NB4 (cell line): Measurements from ENCODE around the gene PDCD4.

ENCODE experiments used
- DNase-seq: peaks from one replicate; pipeline ENCODE4 v3.0.0; 2010; ENCODE audit warnings: low read depth
- H3K4me3 ChIP-seq: one replicate; pipeline ENCODE4 v1.5.1; 2011; ENCODE audit warnings: mild to moderate bottlenecking, low read depth, low read length, moderate library complexity
- MYC ChIP-seq: IDR thresholded peaks from 2 replicates; pipeline ENCODE4 v1.6.1; 2011; ENCODE audit warnings: low read depth, low read length
- POLR2A ChIP-seq: IDR thresholded peaks from 2 replicates; pipeline ENCODE4 v1.6.1; 2011; ENCODE audit warnings: mild to moderate bottlenecking; ENCODE audit not compliant: insufficient read length; ENCODE audit errors: extremely low read depth
- TF ChIP-seq, protein P1 (sequence below): IDR thresholded peaks from one replicate; pipeline ENCODE4 v1.5.1; 2012; ENCODE audit warnings: low read depth, low read length
- TF ChIP-seq, protein P2 (sequence below): IDR thresholded peaks from 2 replicates; pipeline ENCODE4 v1.6.1; 2011; ENCODE audit warnings: low read depth, low read length

Gene PDCD4

DNA sequence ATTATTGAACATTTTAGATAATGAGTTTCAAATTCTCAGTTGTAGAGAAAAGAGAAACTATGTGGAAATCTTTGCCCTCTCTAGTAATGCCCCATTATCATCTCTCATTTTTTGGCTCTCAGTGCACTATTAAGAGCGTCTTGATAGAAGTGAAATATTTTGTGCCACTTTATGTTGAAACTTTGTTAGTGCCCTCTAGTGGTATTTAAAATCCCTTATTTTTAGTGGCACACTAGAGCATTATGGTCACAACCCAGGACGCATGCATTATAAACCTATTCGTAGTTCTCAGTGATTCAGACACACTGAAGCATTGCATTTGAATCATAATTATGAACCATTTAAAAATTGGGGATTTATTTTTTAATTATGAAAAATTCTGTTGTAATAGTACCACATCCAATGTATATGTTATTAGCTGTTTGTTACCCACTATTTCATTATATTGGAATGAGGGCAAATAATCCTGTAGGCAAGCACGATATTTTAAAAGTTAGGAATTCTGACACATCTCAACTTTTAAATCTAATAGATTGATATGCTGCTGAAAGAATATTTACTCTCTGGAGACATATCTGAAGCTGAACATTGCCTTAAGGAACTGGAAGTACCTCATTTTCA is 21.9 kb downstream of the PDCD4 start:
- no peak overlapping the region for H3K4me3 ChIP-seq
- peak; percentile 69 for DNase-seq
- TF ChIP-seq, protein P1, sequence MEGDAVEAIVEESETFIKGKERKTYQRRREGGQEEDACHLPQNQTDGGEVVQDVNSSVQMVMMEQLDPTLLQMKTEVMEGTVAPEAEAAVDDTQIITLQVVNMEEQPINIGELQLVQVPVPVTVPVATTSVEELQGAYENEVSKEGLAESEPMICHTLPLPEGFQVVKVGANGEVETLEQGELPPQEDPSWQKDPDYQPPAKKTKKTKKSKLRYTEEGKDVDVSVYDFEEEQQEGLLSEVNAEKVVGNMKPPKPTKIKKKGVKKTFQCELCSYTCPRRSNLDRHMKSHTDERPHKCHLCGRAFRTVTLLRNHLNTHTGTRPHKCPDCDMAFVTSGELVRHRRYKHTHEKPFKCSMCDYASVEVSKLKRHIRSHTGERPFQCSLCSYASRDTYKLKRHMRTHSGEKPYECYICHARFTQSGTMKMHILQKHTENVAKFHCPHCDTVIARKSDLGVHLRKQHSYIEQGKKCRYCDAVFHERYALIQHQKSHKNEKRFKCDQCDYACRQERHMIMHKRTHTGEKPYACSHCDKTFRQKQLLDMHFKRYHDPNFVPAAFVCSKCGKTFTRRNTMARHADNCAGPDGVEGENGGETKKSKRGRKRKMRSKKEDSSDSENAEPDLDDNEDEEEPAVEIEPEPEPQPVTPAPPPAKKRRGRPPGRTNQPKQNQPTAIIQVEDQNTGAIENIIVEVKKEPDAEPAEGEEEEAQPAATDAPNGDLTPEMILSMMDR: peak; percentile 42
- TF ChIP-seq MYC (0 out of 2 replicates have a peak, but pooled peaks have one; percentile 21), POLR2A (no peak)
- TF ChIP-seq, protein P2, sequence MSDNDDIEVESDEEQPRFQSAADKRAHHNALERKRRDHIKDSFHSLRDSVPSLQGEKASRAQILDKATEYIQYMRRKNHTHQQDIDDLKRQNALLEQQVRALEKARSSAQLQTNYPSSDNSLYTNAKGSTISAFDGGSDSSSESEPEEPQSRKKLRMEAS: no peak

DNA sequence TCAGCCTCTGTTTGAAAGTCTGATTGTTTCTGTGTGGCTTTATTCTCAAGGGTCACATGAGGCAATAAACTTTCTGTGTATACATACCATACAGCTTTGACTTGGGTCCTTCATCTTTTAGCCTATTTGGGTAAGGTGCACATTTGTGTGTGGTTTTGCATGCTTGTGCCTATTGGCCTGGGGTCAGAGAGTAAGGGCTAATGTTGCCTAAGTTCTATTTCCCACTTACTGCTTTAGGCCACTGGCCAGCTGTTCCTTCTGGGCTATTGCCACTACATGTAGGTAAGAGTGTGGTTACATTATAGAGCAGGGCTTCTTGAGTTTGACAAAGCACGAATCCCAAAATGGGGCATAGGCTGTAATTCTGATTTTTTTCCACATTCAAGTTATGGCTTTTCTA is 25.5 kb downstream of the PDCD4 start:
- TF ChIP-seq, protein P2: no peak
- TF ChIP-seq MYC (no peak), POLR2A (no peak)
- TF ChIP-seq, protein P1: no peak
- H3K4me3 ChIP-seq: no peak overlapping the region
- peak; percentile 19 for DNase-seq

DNA sequence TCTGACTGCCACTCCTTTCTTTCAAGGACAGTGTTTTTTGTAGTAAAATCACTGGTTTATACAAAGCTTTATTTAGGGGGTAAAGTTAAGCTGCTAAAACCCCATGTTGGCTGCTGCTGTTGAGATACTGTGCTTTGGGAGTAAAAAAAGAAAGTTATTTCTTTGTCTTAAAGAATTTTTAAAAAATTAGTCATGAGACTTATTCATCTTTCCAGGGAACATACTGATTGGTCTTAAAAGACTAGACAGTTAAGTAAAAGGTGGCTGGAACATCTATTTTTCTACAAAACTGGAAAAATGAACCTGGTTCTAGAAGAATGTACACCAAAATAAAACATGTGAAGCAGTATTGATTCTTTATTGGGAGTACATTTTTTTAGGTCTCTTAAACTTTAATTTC is 26.7 kb downstream of the PDCD4 start:
- TF ChIP-seq MYC (no peak), POLR2A (no peak)
- TF ChIP-seq, protein P1: no peak
- TF ChIP-seq, protein P2: no peak
- DNase-seq: no peak
- H3K4me3 ChIP-seq: no peak overlapping the region

DNA sequence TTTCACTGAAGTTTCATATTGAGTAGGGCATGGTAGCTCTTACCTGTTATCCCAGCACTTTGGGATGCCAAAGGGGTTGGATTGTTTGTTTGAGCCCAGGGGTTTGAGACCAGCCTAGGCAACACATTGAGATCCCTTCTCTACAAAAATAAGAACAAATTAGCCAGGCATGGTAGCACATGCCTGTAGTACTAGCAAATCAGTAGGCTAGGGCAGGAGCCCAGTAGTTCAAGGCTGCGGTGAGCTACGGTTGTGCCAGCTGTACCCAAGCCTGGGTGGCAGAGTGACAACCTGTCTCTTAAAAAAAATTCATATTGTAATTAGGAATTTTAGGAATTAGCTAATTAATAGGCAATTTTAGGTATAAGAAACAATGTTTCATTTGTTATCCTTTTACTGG is 29.3 kb downstream of the PDCD4 start:
- no peak overlapping the region for H3K4me3 ChIP-seq
- TF ChIP-seq, protein P1: no peak
- TF ChIP-seq, protein P2: no peak
- TF ChIP-seq MYC (no peak), POLR2A (no peak)
- DNase-seq: no peak

DNA sequence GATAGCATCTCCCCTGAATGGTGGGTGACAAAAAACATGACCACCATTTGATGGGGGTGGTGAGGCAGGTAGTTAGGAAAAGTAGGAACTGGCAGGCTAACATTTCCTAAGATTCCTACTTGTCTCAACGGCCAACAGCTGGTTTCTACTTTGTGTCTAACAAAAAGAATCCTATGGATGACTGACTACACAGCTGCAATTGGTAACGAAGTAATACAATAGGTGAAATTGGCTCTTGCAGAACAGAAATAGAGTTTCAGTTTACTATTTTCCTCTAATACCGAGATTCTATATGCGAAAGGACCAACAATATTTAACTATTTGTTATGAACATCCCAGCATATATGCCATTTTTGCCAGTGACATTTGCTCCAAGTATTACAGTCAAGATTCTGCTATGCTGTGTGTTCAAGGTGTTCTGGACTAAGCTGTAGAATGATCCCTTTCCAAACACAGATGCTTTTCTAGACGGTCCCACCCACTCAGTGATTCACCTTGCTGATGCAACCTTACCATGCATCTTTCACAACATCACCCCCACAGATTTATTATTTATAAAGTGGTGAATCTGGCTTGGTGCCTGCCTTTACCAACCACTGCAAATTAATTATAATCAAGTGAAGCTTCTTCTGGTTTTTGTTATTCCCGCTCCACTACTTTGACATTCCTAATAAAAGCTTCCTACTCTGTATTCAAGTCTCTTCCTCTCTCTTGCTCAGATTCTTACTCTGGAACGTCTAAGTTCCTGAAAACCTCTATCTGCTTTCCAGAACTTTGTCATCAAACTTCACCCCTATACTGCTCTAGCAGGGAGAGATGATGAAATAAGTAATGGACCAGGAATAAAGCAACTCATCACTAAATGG is 30.5 kb downstream of the PDCD4 start:
- DNase-seq: peak; percentile 38
- TF ChIP-seq, protein P2: no peak
- TF ChIP-seq, protein P1: no peak
- no peak for TF ChIP-seq POLR2A
- TF ChIP-seq MYC: no peak
- H3K4me3 ChIP-seq: no peak overlapping the region
